H9 (cell line): ENCODE data around the gene EIF2D. TPM values are rescaled to one million over a fixed set of nuclear protein-coding genes. Genes with fewer than 3 reads are reported as not detected.
"Not testable (repeated sequence)": the region's sequence is repeated elsewhere in the genome, so short reads cannot be mapped to it uniquely, and the experiment has no call there.

Experiments used
- DNase-seq: peaks from one replicate; pipeline ENCODE4 v3.0.0-alpha.2; 2017
- H2AFZ ChIP-seq: one replicate; pipeline ENCODE4 v1.6.1; 2013; ENCODE audit warnings: mild to moderate bottlenecking, low read length, control low read depth, moderate library complexity
- H2AK5ac ChIP-seq: 2 replicates; pipeline ENCODE4 v1.6.1; 2013; ENCODE audit warnings: low read length, control low read depth, mixed read lengths; ENCODE audit not compliant: insufficient read length
- H2BK120ac ChIP-seq: one replicate; pipeline ENCODE4 v1.6.1; 2013; ENCODE audit warnings: low read depth, mild to moderate bottlenecking, low read length, control low read depth, inconsistent platforms; ENCODE audit not compliant: poor library complexity, severe bottlenecking
- H2BK12ac ChIP-seq: 2 replicates; pipeline ENCODE4 v1.6.1; 2013; ENCODE audit warnings: low read length, control low read depth, mixed read lengths, low read depth; ENCODE audit not compliant: insufficient read length
- H2BK15ac ChIP-seq: 2 replicates; pipeline ENCODE4 v1.6.1; 2013; ENCODE audit warnings: low read depth, low read length, control low read depth
- H2BK20ac ChIP-seq: one replicate; pipeline ENCODE4 v1.6.1; 2013; ENCODE audit warnings: low read depth, mild to moderate bottlenecking, low read length, control low read depth, inconsistent platforms; ENCODE audit not compliant: poor library complexity, severe bottlenecking
- H2BK5ac ChIP-seq: 2 replicates; pipeline ENCODE4 v1.6.1; 2013; ENCODE audit warnings: low read length, control low read depth, mixed read lengths; ENCODE audit not compliant: insufficient read length
- H3K14ac ChIP-seq: 2 replicates; pipeline ENCODE4 v1.6.1; 2013; ENCODE audit warnings: low read length, control low read depth; ENCODE audit not compliant: insufficient read depth
- H3K18ac ChIP-seq: 2 replicates; pipeline ENCODE4 v1.6.1; 2013; ENCODE audit warnings: low read depth, mild to moderate bottlenecking, mixed read lengths, low read length, control low read depth; ENCODE audit not compliant: insufficient read length
- H3K23ac ChIP-seq: 2 replicates; pipeline ENCODE4 v1.6.1; 2013; ENCODE audit warnings: low read length, control low read depth, mixed read lengths, low read depth; ENCODE audit not compliant: insufficient read length
- H3K23me2 ChIP-seq: 2 replicates; pipeline ENCODE4 v1.6.1; 2013; ENCODE audit warnings: low read depth, mild to moderate bottlenecking, mixed read lengths, low read length, control low read depth; ENCODE audit not compliant: insufficient read length, poor library complexity, severe bottlenecking
- H3K27ac ChIP-seq: 2 replicates; pipeline ENCODE4 v1.5.1; 2013; ENCODE audit warnings: low read length, control low read depth, mixed read lengths, low read depth; ENCODE audit not compliant: insufficient read length
- H3K27me3 ChIP-seq: 2 replicates; pipeline ENCODE4 v1.6.1; 2013; ENCODE audit warnings: low read length, control low read depth, inconsistent platforms; ENCODE audit not compliant: insufficient read depth
- H3K4ac ChIP-seq: 2 replicates; pipeline ENCODE4 v1.6.1; 2013; ENCODE audit warnings: low read depth, mild to moderate bottlenecking, control low read depth, inconsistent platforms, low read length, moderate library complexity
- H3K4me1 ChIP-seq: 2 replicates; pipeline ENCODE4 v1.6.1; 2013; ENCODE audit warnings: low read length, control low read depth, inconsistent platforms; ENCODE audit not compliant: insufficient read depth
- H3K4me2 ChIP-seq: 2 replicates; pipeline ENCODE4 v1.6.1; 2013; ENCODE audit warnings: low read length, control low read depth, mixed read lengths; ENCODE audit not compliant: insufficient read length, insufficient read depth
- H3K56ac ChIP-seq: 2 replicates; pipeline ENCODE4 v1.6.1; 2013; ENCODE audit warnings: low read depth, mild to moderate bottlenecking, mixed read lengths, low read length, control low read depth; ENCODE audit not compliant: insufficient read length
- H3K79me1 ChIP-seq: 2 replicates; pipeline ENCODE4 v1.6.1; 2013; ENCODE audit warnings: low read depth, mild to moderate bottlenecking, moderate library complexity, low read length, control low read depth, inconsistent platforms; ENCODE audit not compliant: insufficient read depth, poor library complexity, severe bottlenecking
- H3K79me2 ChIP-seq: 2 replicates; pipeline ENCODE4 v1.6.1; 2013; ENCODE audit warnings: low read length, control low read depth, inconsistent platforms; ENCODE audit not compliant: insufficient read depth
- H3K9ac ChIP-seq: 2 replicates; pipeline ENCODE4 v1.6.1; 2013; ENCODE audit warnings: low read length, control low read depth, mixed read lengths; ENCODE audit not compliant: insufficient read length; ENCODE audit errors: extremely low read depth
- H3K9me3 ChIP-seq: one replicate; pipeline ENCODE4 v1.6.1; 2013; ENCODE audit warnings: low read depth, low read length, inconsistent platforms; ENCODE audit not compliant: control insufficient read depth
- H3T11ph ChIP-seq: one replicate; pipeline ENCODE4 v1.6.1; 2013; ENCODE audit warnings: mild to moderate bottlenecking, low read length, control low read depth, inconsistent platforms
- H4K20me1 ChIP-seq: one replicate; pipeline ENCODE4 v1.6.1; 2013; ENCODE audit not compliant: control insufficient read depth, insufficient read length, insufficient read depth
- H4K5ac ChIP-seq: 2 replicates; pipeline ENCODE4 v1.6.1; 2013; ENCODE audit warnings: low read depth, mild to moderate bottlenecking, mixed read lengths, low read length, control low read depth; ENCODE audit not compliant: insufficient read length
- H4K8ac ChIP-seq: replicated peaks from 2 replicates; pipeline ENCODE4 v1.6.1; 2013; ENCODE audit warnings: low read length, control low read depth, mixed read lengths, low read depth; ENCODE audit not compliant: insufficient read length
- H4K91ac ChIP-seq: 2 replicates; pipeline ENCODE4 v1.6.1; 2013; ENCODE audit warnings: low read depth, mild to moderate bottlenecking, moderate library complexity, mixed read lengths, low read length, control low read depth; ENCODE audit not compliant: insufficient read length
- H3K27ac Mint-ChIP-seq, 3 experiments: 2 replicates in 2 of 3; 3 replicates in 1 of 3; pipeline ENCODE4 v1.8.0; 2020 to 2021; ENCODE audit warnings: mixed read lengths in 3 of 3, mild to moderate bottlenecking in 1 of 3, moderate library complexity in 1 of 3
- H3K27me3 Mint-ChIP-seq: 2 replicates; pipeline ENCODE4 v1.8.0; 2021; ENCODE audit warnings: low read depth, mild to moderate bottlenecking, moderate library complexity, mixed read lengths
- H3K36me3 Mint-ChIP-seq, 3 experiments: 2 replicates in 2 of 3; 3 replicates in 1 of 3; pipeline ENCODE4 v1.8.0; 2020 to 2021; ENCODE audit warnings: low read depth in 3 of 3, mixed read lengths in 3 of 3; ENCODE audit not compliant: insufficient read depth in 1 of 3
- H3K4me1 Mint-ChIP-seq, 2 experiments: 2 replicates each; pipeline ENCODE4 v1.8.0; 2020; ENCODE audit warnings: mixed read lengths in 2 of 2
- H3K4me3 Mint-ChIP-seq, 2 experiments: 2 replicates in 1 of 2; 3 replicates in 1 of 2; pipeline ENCODE4 v1.8.0; 2020 to 2021; ENCODE audit warnings: mild to moderate bottlenecking in 2 of 2, mixed read lengths in 2 of 2, moderate library complexity in 1 of 2
- H3K9me3 Mint-ChIP-seq, 2 experiments: 2 replicates in 1 of 2; 3 replicates in 1 of 2; pipeline ENCODE4 v1.8.0; 2020; ENCODE audit warnings: mild to moderate bottlenecking in 2 of 2, mixed read lengths in 2 of 2, moderate library complexity in 1 of 2
- WGBS: extraction: QIAGEN DNeasy Blood & Tissue Kit; methylation state at CpG from one replicate; pipeline ENCODE4 v1.1.7; 2013; ENCODE audit warnings: missing lambda C conversion rate, low lambda C conversion rate, mixed read lengths; ENCODE audit not compliant: insufficient read length; ENCODE audit errors: extremely low coverage; 5-methylcytosine and 5-hydroxymethylcytosine counted together
- total RNA-seq: library from RNA; stranded (reverse); gene quantifications from 2 replicates; pipeline ENCODE4 v1.2.1, GENCODE V29; 2021
- TF ChIP-seq, protein P1 (sequence below): fragments of 200-600 bp; sonication (generic); conservative IDR thresholded peaks from 3 replicates; pipeline ENCODE4 v1.8.0; 2021; ENCODE audit warnings: antibody characterized with exemption, mild to moderate bottlenecking

Gene EIF2D
- total RNA-seq, 1 experiment from 2014 or later, result 35.8 TPM

DNA sequence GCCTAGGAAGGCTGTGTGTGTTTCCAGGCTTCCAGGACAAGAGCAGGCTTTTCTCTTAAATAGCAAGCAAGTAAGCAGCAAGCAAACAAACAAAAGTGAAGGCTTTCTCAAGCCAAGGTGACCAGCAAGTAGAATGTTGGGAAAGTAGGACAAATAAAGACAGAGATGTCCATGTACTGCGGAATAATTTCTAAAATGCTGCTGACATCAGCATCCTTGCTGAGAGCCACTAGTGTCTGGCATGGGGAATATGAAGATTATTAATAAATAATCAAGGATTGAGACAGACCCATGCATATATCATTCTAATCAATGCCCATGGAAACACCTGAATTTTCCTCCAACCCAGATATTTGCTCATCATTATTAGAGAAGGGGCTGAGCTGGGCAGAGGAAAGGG is 16.7 kb upstream of the EIF2D start:
- Histone ChIP-seq H2BK15ac (no peak overlapping the region), H3T11ph (no peak overlapping the region), H2AFZ (no peak overlapping the region), H4K8ac (no peak overlapping the region), H2AK5ac (no peak overlapping the region), H3K9ac (no peak overlapping the region), H3K4ac (no peak overlapping the region), H2BK120ac (no peak overlapping the region), H3K14ac (no peak overlapping the region), H3K9me3 (no peaks in the 10 kb centered on the region), H3K79me1 (no peaks in the 10 kb centered on the region), H4K5ac (no peak overlapping the region), H3K27me3 (no peaks in the 10 kb centered on the region), H2BK20ac (no peak overlapping the region), H3K79me2 (no peaks in the 10 kb centered on the region), H3K56ac (no peak overlapping the region), H3K23ac (no peak overlapping the region), H2BK5ac (no peak overlapping the region), H3K4me1 (no peaks in the 10 kb centered on the region), H2BK12ac (no peak overlapping the region), H3K4me2 (no peak overlapping the region), H3K18ac (no peak overlapping the region), H3K23me2 (no peaks in the 10 kb centered on the region), H4K91ac (no peak overlapping the region), H3K27ac (no peak overlapping the region), H4K20me1 (no peaks in the 10 kb centered on the region)
- TF ChIP-seq, protein P1, sequence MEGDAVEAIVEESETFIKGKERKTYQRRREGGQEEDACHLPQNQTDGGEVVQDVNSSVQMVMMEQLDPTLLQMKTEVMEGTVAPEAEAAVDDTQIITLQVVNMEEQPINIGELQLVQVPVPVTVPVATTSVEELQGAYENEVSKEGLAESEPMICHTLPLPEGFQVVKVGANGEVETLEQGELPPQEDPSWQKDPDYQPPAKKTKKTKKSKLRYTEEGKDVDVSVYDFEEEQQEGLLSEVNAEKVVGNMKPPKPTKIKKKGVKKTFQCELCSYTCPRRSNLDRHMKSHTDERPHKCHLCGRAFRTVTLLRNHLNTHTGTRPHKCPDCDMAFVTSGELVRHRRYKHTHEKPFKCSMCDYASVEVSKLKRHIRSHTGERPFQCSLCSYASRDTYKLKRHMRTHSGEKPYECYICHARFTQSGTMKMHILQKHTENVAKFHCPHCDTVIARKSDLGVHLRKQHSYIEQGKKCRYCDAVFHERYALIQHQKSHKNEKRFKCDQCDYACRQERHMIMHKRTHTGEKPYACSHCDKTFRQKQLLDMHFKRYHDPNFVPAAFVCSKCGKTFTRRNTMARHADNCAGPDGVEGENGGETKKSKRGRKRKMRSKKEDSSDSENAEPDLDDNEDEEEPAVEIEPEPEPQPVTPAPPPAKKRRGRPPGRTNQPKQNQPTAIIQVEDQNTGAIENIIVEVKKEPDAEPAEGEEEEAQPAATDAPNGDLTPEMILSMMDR, result no peak
- no peaks in the 10 kb centered on the region for H3K36me3 Mint-ChIP-seq
- DNase-seq, result no peak
- no peak overlapping the region for H3K27ac Mint-ChIP-seq
- peaks cover 0 to 5% of the 10 kb centered on the region in 2 experiments; a peak in 1 of 5 replicates for H3K9me3 Mint-ChIP-seq
- peaks cover 23% of the 10 kb centered on the region for H3K27me3 Mint-ChIP-seq
- no peak overlapping the region for H3K4me3 Mint-ChIP-seq
- H3K4me1 Mint-ChIP-seq, result peaks cover 7 to 13% of the 10 kb centered on the region in 2 experiments
- WGBS, result no CpG with 5 or more reads among the region's 1 CpG

DNA sequence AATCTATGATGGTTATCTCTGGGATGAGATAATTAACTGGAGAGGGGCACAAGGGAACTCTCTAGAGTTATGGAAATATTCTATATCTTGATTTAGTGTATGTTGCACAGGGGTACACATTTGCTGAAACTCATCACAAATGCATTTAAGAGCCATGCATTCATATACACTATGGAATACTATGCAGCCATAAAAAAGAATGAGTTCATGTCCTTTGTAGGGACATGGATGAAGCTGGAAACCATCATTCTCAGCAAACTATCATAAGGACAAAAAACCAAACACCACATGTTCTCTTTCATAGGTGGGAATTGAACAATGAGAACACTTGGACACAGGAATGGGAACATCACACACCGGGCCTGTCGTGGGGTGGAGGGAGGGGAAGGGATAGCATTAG is 14.1 kb upstream of the EIF2D start:
- H2BK12ac ChIP-seq, H3K18ac ChIP-seq, H2AK5ac ChIP-seq, H2BK5ac ChIP-seq, H2BK20ac ChIP-seq, H3K27ac Mint-ChIP-seq, H3K4me3 Mint-ChIP-seq, H3K9me3 ChIP-seq, H3K56ac ChIP-seq, H4K8ac ChIP-seq, H3K14ac ChIP-seq, H2BK15ac ChIP-seq, H4K91ac ChIP-seq, H3K4me2 ChIP-seq, H4K20me1 ChIP-seq, H4K5ac ChIP-seq, H3K4me1 ChIP-seq, H3K79me1 ChIP-seq, H3K4me1 Mint-ChIP-seq, DNase-seq, H3K9me3 Mint-ChIP-seq, H3K23me2 ChIP-seq, H3K4ac ChIP-seq, H2BK120ac ChIP-seq, H3K9ac ChIP-seq, H2AFZ ChIP-seq, H3K27me3 ChIP-seq, H3K27ac ChIP-seq, H3K36me3 Mint-ChIP-seq, H3K23ac ChIP-seq, H3T11ph ChIP-seq, H3K79me2 ChIP-seq: not testable (repeated sequence)
- peaks cover 21% of the 10 kb centered on the region for H3K27me3 Mint-ChIP-seq
- WGBS, result no CpG with 5 or more reads among the region's 2 CpGs
